CD4-positive, alpha-beta T cell treated with Interleukin-1 beta for 1 hour (primary cell): Measurements from ENCODE around the gene MYO15A.
A peak's percentile ranks its signal among the peaks of the same experiment; 100 is the strongest.

Experiments
- DNase-seq, 2 donors: peaks; one replicate each; pipeline ENCODE4 v3.0.0-alpha.2; 2020 to 2022

Gene MYO15A

GRCh38 chr17:18225121-18225641, 116.6 kb downstream of the MYO15A start, which contains the start of gene LLGL1:
Gene LLGL1 (plus strand): TSS chr17:18225635. CDS start chr17:18225683, 48 bp downstream.
- DNase-seq: peak; percentile 96

GRCh38 chr17:18225642-18226283, 117.2 kb downstream of the MYO15A start:
- no peak for DNase-seq

- DNase-seq: no peak
These were observed 117.9 kb downstream of the MYO15A start for GRCh38 chr17:18226284-18226945.

- DNase-seq: no peak
These were observed 119.1 kb downstream of the MYO15A start for GRCh38 chr17:18227635-18228034.

GRCh38 chr17:18228176-18228682, 119.7 kb downstream of the MYO15A start:
- DNase-seq: no peak

- no peak for DNase-seq
These were observed 120.7 kb downstream of the MYO15A start for GRCh38 chr17:18229254-18229653.
